Mesenchymal stem cell (in vitro differentiated cells and primary cell): ENCODE data around the gene ECE1.
A peak's percentile ranks its signal among the peaks of the same experiment; 100 is the strongest.

Experiments used
- DNase-seq: peaks from one replicate; pipeline ENCODE4 v3.0.0-alpha.2; 2013
- H2AFZ ChIP-seq: one replicate; pipeline ENCODE4 v1.6.1; 2013; ENCODE audit warnings: low read depth, mild to moderate bottlenecking, control low read depth, inconsistent platforms, low read length, moderate library complexity
- H2AK5ac ChIP-seq: 2 replicates; pipeline ENCODE4 v1.6.1; 2013; ENCODE audit warnings: low read length, moderate library complexity, mild to moderate bottlenecking, inconsistent platforms; ENCODE audit not compliant: severe bottlenecking
- H2BK120ac ChIP-seq: one replicate; pipeline ENCODE4 v1.6.1; 2013; ENCODE audit warnings: low read depth, mild to moderate bottlenecking, inconsistent platforms, low read length, moderate library complexity
- H2BK12ac ChIP-seq, 2 experiments: one replicate each; pipeline ENCODE4 v1.6.1; 2013; ENCODE audit warnings: inconsistent platforms in 2 of 2, low read length in 2 of 2, mild to moderate bottlenecking in 2 of 2, moderate library complexity in 2 of 2, control low read depth in 1 of 2
- H2BK15ac ChIP-seq: one replicate; pipeline ENCODE4 v1.6.1; 2013; ENCODE audit warnings: mild to moderate bottlenecking, low read depth, inconsistent platforms; ENCODE audit not compliant: poor library complexity, severe bottlenecking
- H2BK5ac ChIP-seq: 2 replicates; pipeline ENCODE4 v1.6.1; 2013; ENCODE audit warnings: low read depth, mild to moderate bottlenecking, low read length, control low read depth, inconsistent platforms; ENCODE audit not compliant: poor library complexity, severe bottlenecking
- H3K14ac ChIP-seq, 2 experiments: one replicate each; pipeline ENCODE4 v1.6.1; 2013; ENCODE audit warnings: inconsistent platforms in 2 of 2, low read length in 2 of 2, control low read depth in 1 of 2, mild to moderate bottlenecking in 1 of 2, moderate library complexity in 1 of 2
- H3K18ac ChIP-seq, 2 experiments: one replicate each; pipeline ENCODE4 v1.6.1; 2013; ENCODE audit warnings: inconsistent platforms in 2 of 2, low read length in 2 of 2, control low read depth in 1 of 2, low read depth in 1 of 2, mild to moderate bottlenecking in 1 of 2
- H3K23ac ChIP-seq, 2 experiments: one replicate each; pipeline ENCODE4 v1.6.1; 2013; ENCODE audit warnings: inconsistent platforms in 2 of 2, low read length in 2 of 2, mild to moderate bottlenecking in 2 of 2, moderate library complexity in 2 of 2, control low read depth in 1 of 2
- H3K27ac ChIP-seq: 2 replicates; pipeline ENCODE4 v1.5.1; 2013; ENCODE audit warnings: mild to moderate bottlenecking, moderate library complexity, low read length, control low read depth, inconsistent platforms; ENCODE audit not compliant: poor library complexity, severe bottlenecking
- H3K27me3 ChIP-seq, 2 experiments: 2 replicates each; pipeline versions ENCODE4 v1.6.1 to v1.7.0; 2013; ENCODE audit warnings: low read length in 2 of 2, mild to moderate bottlenecking in 2 of 2, moderate library complexity in 2 of 2, control low read depth in 1 of 2, inconsistent platforms in 1 of 2; ENCODE audit not compliant: control insufficient read depth in 1 of 2, insufficient read depth in 1 of 2
- H3K36me3 ChIP-seq, 2 experiments: 2 replicates each; pipeline versions ENCODE4 v1.6.1 to v1.7.0; 2013; ENCODE audit warnings: low read length in 2 of 2, control low read depth in 1 of 2, inconsistent platforms in 1 of 2, low read depth in 1 of 2, mild to moderate bottlenecking in 1 of 2; ENCODE audit not compliant: insufficient read depth in 2 of 2, control insufficient read depth in 1 of 2
- H3K4ac ChIP-seq, 2 experiments: one replicate each; pipeline ENCODE4 v1.6.1; 2013; ENCODE audit warnings: inconsistent platforms in 2 of 2, low read length in 2 of 2, mild to moderate bottlenecking in 2 of 2, moderate library complexity in 2 of 2, control low read depth in 1 of 2, low read depth in 1 of 2
- H3K4me1 ChIP-seq: 2 replicates; pipeline ENCODE4 v1.6.1; 2013; ENCODE audit warnings: low read depth, low read length, control low read depth; ENCODE audit not compliant: control insufficient read depth, insufficient read depth
- H3K4me2 ChIP-seq: 2 replicates; pipeline ENCODE4 v1.6.1; 2013; ENCODE audit warnings: low read length, mild to moderate bottlenecking, inconsistent platforms; ENCODE audit not compliant: poor library complexity, severe bottlenecking
- H3K4me3 ChIP-seq, 2 experiments: 2 replicates each; pipeline versions ENCODE4 v1.5.1 to v1.7.0; 2013; ENCODE audit warnings: low read length in 2 of 2, mild to moderate bottlenecking in 2 of 2, control low read depth in 1 of 2, low read depth in 1 of 2; ENCODE audit not compliant: insufficient read depth in 1 of 2
- H3K79me1 ChIP-seq: replicated peaks from 2 replicates; pipeline ENCODE4 v1.6.1; 2013; ENCODE audit warnings: mild to moderate bottlenecking, control low read depth, low read length, inconsistent platforms; ENCODE audit not compliant: poor library complexity, severe bottlenecking
- H3K9ac ChIP-seq: 2 replicates; pipeline ENCODE4 v1.7.0; 2013; ENCODE audit warnings: mild to moderate bottlenecking, low read length, moderate library complexity
- H3K9me3 ChIP-seq: 2 replicates; pipeline ENCODE4 v1.7.0; 2013; ENCODE audit warnings: mild to moderate bottlenecking, low read length; ENCODE audit not compliant: control insufficient read depth
- H4K8ac ChIP-seq: one replicate; pipeline ENCODE4 v1.6.1; 2013; ENCODE audit warnings: inconsistent platforms, mild to moderate bottlenecking, low read length, moderate library complexity
- H4K91ac ChIP-seq: one replicate; pipeline ENCODE4 v1.6.1; 2013; ENCODE audit warnings: mild to moderate bottlenecking, low read length, inconsistent platforms
- WGBS: methylation state at CpG from one replicate; pipeline ENCODE4 v1.1.7; 2013; ENCODE audit warnings: mixed read lengths; 5-methylcytosine and 5-hydroxymethylcytosine counted together

Gene ECE1

DNA sequence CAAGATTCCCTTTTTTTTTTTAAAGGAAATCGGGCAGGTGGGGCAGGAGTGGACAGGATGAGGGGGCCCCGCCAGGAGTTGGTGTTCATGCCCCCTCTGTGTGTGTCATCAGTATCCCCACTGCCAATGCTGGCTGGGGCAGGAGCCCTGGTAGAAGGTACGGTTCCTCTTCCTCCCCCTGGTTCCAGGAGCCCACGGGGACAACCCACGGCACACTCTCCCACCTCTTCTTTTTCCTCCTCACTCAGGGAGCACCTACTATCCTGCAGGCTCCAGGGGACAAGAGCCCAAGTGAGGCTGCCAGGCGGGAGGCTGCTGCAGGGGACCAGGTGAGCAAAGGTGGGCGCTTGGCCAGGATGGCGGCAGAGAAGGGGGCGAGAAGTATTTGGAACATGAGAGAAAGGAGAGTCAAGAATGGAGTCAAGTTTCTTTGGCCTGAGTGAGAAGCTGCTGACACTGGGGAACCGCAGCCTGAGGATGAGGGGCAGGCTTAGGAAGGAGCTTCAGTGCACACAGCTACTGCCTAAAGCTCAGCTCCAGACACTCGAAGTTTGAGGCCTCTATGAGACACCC is 26.5 kb downstream of the ECE1 start:
- H2AK5ac ChIP-seq: no peak overlapping the region
- peak overlapping the region; percentile 97 for H3K9ac ChIP-seq
- over 99% methylated on average over 11 of the region's 11 CpGs for WGBS
- H2BK5ac ChIP-seq: no peak overlapping the region
- H3K27me3 ChIP-seq: no peaks in the 10 kb centered on the region
- peak overlapping the region; percentile 86 for H2BK15ac ChIP-seq
- H2AFZ ChIP-seq: no peak overlapping the region
- H2BK120ac ChIP-seq: peak overlapping the region; percentile 67
- no peak overlapping the region for H3K4me2 ChIP-seq
- peak overlapping the region in 1 of 2 experiments; percentile 60 for H3K23ac ChIP-seq
- H3K4me3 ChIP-seq: no peak overlapping the region
- peaks cover 30% of the 10 kb centered on the region for H3K4me1 ChIP-seq
- H2BK12ac ChIP-seq: peak overlapping the region; percentile 90 to 99
- peak overlapping the region; percentile 69 to 79 for H3K4ac ChIP-seq
- peaks cover 32% of the 10 kb centered on the region for H3K79me1 ChIP-seq
- no peak overlapping the region for H3K27ac ChIP-seq
- H4K8ac ChIP-seq: peak overlapping the region; percentile 83
- H3K9me3 ChIP-seq: no peaks in the 10 kb centered on the region
- no peak overlapping the region for H3K14ac ChIP-seq
- peak overlapping the region; percentile 64 to 75 for H3K18ac ChIP-seq
- peak; percentile 11 for DNase-seq
- peaks cover 50 to 51% of the 10 kb centered on the region in 2 experiments for H3K36me3 ChIP-seq
- peak overlapping the region; percentile 89 for H4K91ac ChIP-seq

DNA sequence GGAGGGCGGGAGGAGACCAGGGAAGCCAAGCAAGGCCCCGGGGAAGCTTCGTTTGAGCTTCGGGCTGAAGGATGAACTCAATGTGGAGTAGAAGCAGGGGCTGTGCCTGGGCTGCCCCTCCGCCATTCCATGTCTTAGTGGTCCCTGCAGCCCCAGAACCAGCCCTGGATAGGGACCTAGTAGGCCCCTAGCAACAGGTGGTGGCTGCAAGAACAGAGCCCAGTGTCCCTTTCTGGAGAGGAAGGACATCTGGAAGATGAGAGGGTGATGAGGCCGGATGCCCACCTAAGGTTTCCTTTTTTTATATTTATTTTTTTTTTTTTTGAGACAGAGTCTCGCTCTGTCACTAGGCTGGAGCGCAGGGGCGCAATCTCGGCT is 27.2 kb downstream of the ECE1 start:
- Histone ChIP-seq H3K4me2 (no peak overlapping the region), H2BK15ac (no peak overlapping the region), H2BK5ac (no peak overlapping the region), H3K9me3 (no peaks in the 10 kb centered on the region), H2AFZ (no peak overlapping the region), H3K27ac (peak overlapping the region; percentile 12), H3K9ac (peak overlapping the region; percentile 97), H3K4ac (peak overlapping the region in 1 of 2 experiments; percentile 93), H2AK5ac (peak overlapping the region; percentile 68), H3K4me1 (peaks cover 26% of the 10 kb centered on the region), H3K4me3 (no peak overlapping the region), H3K79me1 (peaks cover 31% of the 10 kb centered on the region), H2BK120ac (peak overlapping the region; percentile 39), H3K18ac (peak overlapping the region; percentile 91 to 92), H3K27me3 (no peaks in the 10 kb centered on the region), H4K8ac (peak overlapping the region; percentile 82), H4K91ac (peak overlapping the region; percentile 97), H2BK12ac (peak overlapping the region; percentile 82 to 95), H3K36me3 (peaks cover 50% of the 10 kb centered on the region in 2 experiments), H3K23ac (no peak overlapping the region), H3K14ac (peak overlapping the region in 1 of 2 experiments; percentile 8)
- 76% methylated on average over 9 of the region's 10 CpGs for WGBS
- no peak for DNase-seq

DNA sequence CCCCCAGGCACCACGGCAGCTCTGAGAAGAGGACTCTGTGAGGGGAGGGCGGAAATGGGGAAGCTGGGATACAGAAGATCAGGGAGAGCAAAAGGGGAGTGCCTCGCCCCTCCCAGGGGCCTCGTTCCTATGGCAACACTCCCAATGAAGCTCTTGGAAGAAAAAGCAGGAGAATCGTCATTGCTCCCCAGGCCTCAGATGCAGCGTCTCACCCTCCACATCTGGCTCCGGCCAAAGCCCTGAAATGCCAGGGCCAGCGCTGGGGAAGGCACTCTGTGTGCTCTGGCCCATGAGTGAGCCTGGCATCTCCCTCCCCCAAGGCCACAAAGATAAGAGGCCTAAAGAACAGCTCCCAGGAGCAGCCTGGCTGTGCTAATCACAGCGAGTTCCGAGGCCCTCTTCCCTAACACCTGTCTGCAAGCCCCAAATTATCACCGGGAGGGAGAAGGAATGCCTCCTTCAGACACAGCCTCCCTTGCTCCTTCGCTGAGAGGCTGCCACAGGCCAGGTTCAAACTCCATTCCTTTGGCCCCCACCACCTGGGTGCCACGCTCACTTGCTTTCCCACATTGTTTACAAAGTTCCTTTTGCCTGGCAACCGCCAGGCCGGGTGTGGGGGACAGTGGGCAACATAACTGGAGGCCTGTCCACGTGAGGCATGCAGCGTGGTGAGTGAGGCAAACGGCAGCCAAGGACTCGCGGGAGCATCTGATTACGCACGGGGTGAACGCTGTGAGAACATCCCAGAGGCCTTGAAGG is 27.8 kb downstream of the ECE1 start:
- Histone ChIP-seq H2AK5ac (peak overlapping the region; percentile 81), H3K23ac (peak overlapping the region in 1 of 2 experiments; percentile 34), H2BK5ac (no peak overlapping the region), H3K36me3 (peaks cover 50 to 53% of the 10 kb centered on the region in 2 experiments), H3K18ac (peak overlapping the region; percentile 91 to 92), H2BK12ac (peak overlapping the region; percentile 82 to 95), H4K91ac (peak overlapping the region; percentile 97), H3K4me2 (peak overlapping the region; percentile 34), H3K4me3 (peak overlapping the region in 1 of 2 experiments; percentile 60), H3K14ac (peak overlapping the region in 1 of 2 experiments; percentile 76), H3K27me3 (no peaks in the 10 kb centered on the region), H2BK15ac (peak overlapping the region; percentile 92), H2BK120ac (peak overlapping the region; percentile 83), H3K27ac (peak overlapping the region; percentile 59), H3K4ac (peak overlapping the region; percentile 92 to 93), H3K9ac (peak overlapping the region; percentile 97), H4K8ac (peak overlapping the region; percentile 82), H2AFZ (no peak overlapping the region), H3K79me1 (peaks cover 29% of the 10 kb centered on the region), H3K9me3 (no peaks in the 10 kb centered on the region), H3K4me1 (peaks cover 27% of the 10 kb centered on the region)
- DNase-seq: peak; percentile 99
- WGBS: 14% methylated on average over 22 of the region's 23 CpGs
